Measurements from ENCODE around the gene CHRDL1. TPM values are rescaled to one million over a fixed set of nuclear protein-coding genes. Genes with fewer than 3 reads are reported as not detected.

Gene CHRDL1
- total RNA-seq, 1 donor from 2014 or later = 15.5 TPM

GRCh38 chrX:110698696-110699095 is 96.9 kb downstream of the CHRDL1 start:
- Mint-ChIP-seq H3K4me1 (no peaks in the 10 kb centered on the region), H3K27me3 (ENCODE audit: insufficient read depth, low read depth) (no peaks in the 10 kb centered on the region), H3K36me3 (no peaks in the 10 kb centered on the region), H3K27ac (no peak overlapping the region), H3K9me3 (no peaks in the 10 kb centered on the region), H3K4me3 (no peak overlapping the region)
- H3K27me3 ChIP-seq = no peaks in the 10 kb centered on the region
- no peak for TF ChIP-seq EZH2 (IDR thresholded peaks at IDR 0.05)
- TF ChIP-seq CTCF (IDR thresholded peaks at IDR 0.05) = no peak
- TF ChIP-seq EZH2phosphoT487 (IDR thresholded peaks at IDR 0.05) = no peak
- H3K36me3 ChIP-seq = no peaks in the 10 kb centered on the region
- no peak for DNase-seq (ENCODE audit: low spot score)
- no peaks in the 10 kb centered on the region for H3K79me2 ChIP-seq (ENCODE audit: low read depth)
- no peak overlapping the region for H3K4me3 ChIP-seq
- no peak overlapping the region for H3K9ac ChIP-seq
- H4K20me1 ChIP-seq (ENCODE audit: low read depth) = no peaks in the 10 kb centered on the region
- H3K4me1 ChIP-seq = no peaks in the 10 kb centered on the region
- no peaks in the 10 kb centered on the region for H3K9me3 ChIP-seq (ENCODE audit: low read depth)
- no peaks in the 10 kb centered on the region for H3F3A ChIP-seq (ENCODE audit: low read depth)
- H3K27ac ChIP-seq = no peak overlapping the region
- H3K4me2 ChIP-seq = no peak overlapping the region
- H2AFZ ChIP-seq (replicated peaks) = no peak overlapping the region

GRCh38 chrX:110692866-110693265 is 102.8 kb downstream of the CHRDL1 start:
- no peaks in the 10 kb centered on the region for H3K27me3 ChIP-seq
- no peak overlapping the region for H3K4me3 ChIP-seq
- H3K36me3 Mint-ChIP-seq = no peaks in the 10 kb centered on the region
- no peaks in the 10 kb centered on the region for H3K79me2 ChIP-seq (ENCODE audit: low read depth)
- H3K4me2 ChIP-seq = no peak overlapping the region
- no peak overlapping the region for H2AFZ ChIP-seq (replicated peaks)
- no peaks in the 10 kb centered on the region for H3F3A ChIP-seq (ENCODE audit: low read depth)
- no peaks in the 10 kb centered on the region for H3K36me3 ChIP-seq
- no peaks in the 10 kb centered on the region for H3K4me1 Mint-ChIP-seq
- H3K9ac ChIP-seq = no peak overlapping the region
- no peak overlapping the region for H3K27ac ChIP-seq
- no peak for DNase-seq (ENCODE audit: low spot score)
- no peaks in the 10 kb centered on the region for H3K27me3 Mint-ChIP-seq (ENCODE audit: insufficient read depth, low read depth)
- no peaks in the 10 kb centered on the region for H4K20me1 ChIP-seq (ENCODE audit: low read depth)
- no peak overlapping the region for H3K27ac Mint-ChIP-seq
- H3K4me1 ChIP-seq = no peaks in the 10 kb centered on the region
- H3K4me3 Mint-ChIP-seq = no peak overlapping the region
- TF ChIP-seq EZH2 (IDR thresholded peaks at IDR 0.05) (no peak), EZH2phosphoT487 (IDR thresholded peaks at IDR 0.05) (no peak), CTCF (IDR thresholded peaks at IDR 0.05) (no peak)
- no peaks in the 10 kb centered on the region for H3K9me3 ChIP-seq (ENCODE audit: low read depth)
- H3K9me3 Mint-ChIP-seq = no peaks in the 10 kb centered on the region

GRCh38 chrX:110691446-110691845 is 104.2 kb downstream of the CHRDL1 start:
- H3K4me2 ChIP-seq = no peak overlapping the region
- H3K79me2 ChIP-seq (ENCODE audit: low read depth) = no peaks in the 10 kb centered on the region
- TF ChIP-seq CTCF (IDR thresholded peaks at IDR 0.05) (no peak), EZH2phosphoT487 (IDR thresholded peaks at IDR 0.05) (no peak), EZH2 (IDR thresholded peaks at IDR 0.05) (no peak)
- no peak for DNase-seq (ENCODE audit: low spot score)
- no peak overlapping the region for H3K4me3 Mint-ChIP-seq
- H4K20me1 ChIP-seq (ENCODE audit: low read depth) = no peaks in the 10 kb centered on the region
- no peaks in the 10 kb centered on the region for H3K27me3 Mint-ChIP-seq (ENCODE audit: insufficient read depth, low read depth)
- no peaks in the 10 kb centered on the region for H3K4me1 ChIP-seq
- no peaks in the 10 kb centered on the region for H3K36me3 Mint-ChIP-seq
- no peaks in the 10 kb centered on the region for H3F3A ChIP-seq (ENCODE audit: low read depth)
- no peak overlapping the region for H3K4me3 ChIP-seq
- no peak overlapping the region for H2AFZ ChIP-seq (replicated peaks)
- no peaks in the 10 kb centered on the region for H3K36me3 ChIP-seq
- H3K9me3 Mint-ChIP-seq = no peaks in the 10 kb centered on the region
- no peak overlapping the region for H3K27ac Mint-ChIP-seq
- H3K27me3 ChIP-seq = no peaks in the 10 kb centered on the region
- no peak overlapping the region for H3K27ac ChIP-seq
- no peaks in the 10 kb centered on the region for H3K9me3 ChIP-seq (ENCODE audit: low read depth)
- H3K9ac ChIP-seq = no peak overlapping the region
- no peaks in the 10 kb centered on the region for H3K4me1 Mint-ChIP-seq
